Ovary (tissue), 9 donors: ENCODE measurements around the gene AKR1B1. TPM values are rescaled to one million over a fixed set of nuclear protein-coding genes. Genes with fewer than 3 reads are reported as not detected.

Experiments
- DNase-seq, 5 donors: peaks; one replicate each; pipeline ENCODE4 v3.0.0-alpha.2; 2019 to 2020
- H3K27ac ChIP-seq, 2 donors: fragments of 200-600 bp; one replicate each; pipeline versions ENCODE4 v1.5.1 to v1.8.0; 2019 to 2022
- H3K27me3 ChIP-seq: fragments of 200-600 bp; one replicate; pipeline ENCODE4 v1.8.0; 2022
- H3K36me3 ChIP-seq: fragments of 200-600 bp; sonication (generic); one replicate; pipeline ENCODE4 v1.5.1; 2019
- H3K4me1 ChIP-seq: one replicate; pipeline ENCODE4 v1.8.1; 2013; ENCODE audit warnings: mild to moderate bottlenecking, moderate library complexity; ENCODE audit not compliant: insufficient read depth
- H3K4me3 ChIP-seq: fragments of 200-600 bp; sonication (generic); one replicate; pipeline ENCODE4 v1.5.1; 2017
- H3K9me3 ChIP-seq, 2 donors: fragments of 200-600 bp in 1 of 2; sonication (generic) in 1 of 2; one replicate each; pipeline versions ENCODE4 v1.5.1 to v1.8.1; 2013 to 2019; ENCODE audit warnings: mild to moderate bottlenecking in 1 of 2, moderate library complexity in 1 of 2
- CTCF ChIP-seq, 3 donors: fragments of 450-650 bp in 2 of 3; fragments of 200-600 bp in 1 of 3; IDR thresholded peaks; one replicate each; pipeline versions ENCODE4 v1.5.1 to v1.8.0; 2016 to 2022; ENCODE audit warnings: antibody characterized with exemption in 3 of 3, mild to moderate bottlenecking in 1 of 3
- EP300 ChIP-seq: sonication (generic); formaldehyde crosslinking; IDR thresholded peaks from one replicate; pipeline ENCODE4 v1.6.1; 2017; ENCODE audit warnings: antibody characterized with exemption
- POLR2A ChIP-seq: fragments of 450-650 bp; IDR thresholded peaks from one replicate; pipeline ENCODE4 v1.6.1; 2017; ENCODE audit warnings: antibody characterized with exemption, mild to moderate bottlenecking, moderate library complexity
- WGBS, 3 donors: extraction: QIAGEN DNeasy Blood & Tissue Kit in 1 of 3; methylation state at CpG; one replicate each; pipeline versions ENCODE4 v1.1.5 to v1.1.7; 2013 to 2017; 5-methylcytosine and 5-hydroxymethylcytosine counted together
- intact Hi-C, 4 donors: fragments of 100-400 bp; cut with DNase I; formaldehyde crosslinking; loops; one replicate each; pipeline versions ENCODE4 v1.11.0 to v1.15.1; 2022 to 2023
- polyA plus RNA-seq, 2 donors: library from polyadenylated mRNA; stranded (reverse); fragments of 200-250 nt in 1 of 2; fragments of 350-450 nt in 1 of 2; fragmentation: Illumina TruSeq in 1 of 2; extraction: RNeasy Lipid Tissue Mini Kit (QIAGEN cat#74804) in 1 of 2; gene quantifications; one replicate each; pipeline ENCODE4 v1.2.3, GENCODE V29; 2013 to 2014
- total RNA-seq, 7 donors: library from RNA; depleted of rRNA in 2 of 7; stranded (reverse); fragments of >200 nt in 2 of 7; fragmentation: NEBNext Ultra II Directional in 3 of 7; extraction: Animal tissue kit (Norgen Biotek cat#: 25700) in 3 of 7; gene quantifications; one replicate each; pipeline versions ENCODE4 v1.1.0 to v1.2.4, GENCODE V29; 2016 to 2023
- donor health status: DM: no; HTN: no; CAD: no; lungs with moderate emphysema.
- donor health status: DM: no; HTN: no; CAD: no.
- donor health status: Bipolar disorder and iron deficiency.
- donor health status: DM: yes; HTN: yes; CAD: no.
- donor health status: DM: no; HTN: no; CAD: no.
- donor health status: DM: yes; HTN: yes; CAD: no.

AKR1B1 gene
- total and polyA plus RNA-seq, 9 donors: 39.3 to 133 (median 80.8) TPM

GRCh38 chr7:134502463-134503371, 43.8 kb upstream of the AKR1B1 start:
- 66 to 73% (median 67%) methylated on average over 3 of the region's 3 CpGs for WGBS, 3 donors
- TF ChIP-seq POLR2A (no peak), EP300 (no peak), CTCF (IDR thresholded peaks at IDR 0.05) (no peak)
- Histone ChIP-seq H3K36me3 (no peaks in the 10 kb centered on the region), H3K4me3 (no peak overlapping the region), H3K9me3 (no peaks in the 10 kb centered on the region), H3K27me3 (no peaks in the 10 kb centered on the region), H3K27ac (no peak overlapping the region), H3K4me1 (no peaks in the 10 kb centered on the region)
- intact Hi-C loops: loop anchor here in 1 of 4 donors (5.0 kb wide), 1 partner anchor 1895 kb away; no protein-coding TSS in a partner anchor
- peak in 1 of 5 donors; percentile 31 for DNase-seq

- no peaks in the 10 kb centered on the region for H3K27me3 ChIP-seq
- no peaks in the 10 kb centered on the region for H3K9me3 ChIP-seq
- no peak overlapping the region for H3K4me3 ChIP-seq
- DNase-seq: no peak
- 59 to 71% (median 64%) methylated on average over 5 of the region's 5 CpGs for WGBS, 3 donors
- H3K36me3 ChIP-seq: no peaks in the 10 kb centered on the region
- intact Hi-C loops: loop anchor here in 1 of 4 donors (5.0 kb wide), 1 partner anchor 1894 kb away; no protein-coding TSS in a partner anchor
- H3K4me1 ChIP-seq: no peaks in the 10 kb centered on the region
- no peak overlapping the region for H3K27ac ChIP-seq
- TF ChIP-seq EP300 (no peak), POLR2A (no peak), CTCF (IDR thresholded peaks at IDR 0.05) (no peak)
Measured at GRCh38 chr7:134500982-134501381, 42.1 kb upstream of the AKR1B1 start.

GRCh38 chr7:134500406-134500805, 41.5 kb upstream of the AKR1B1 start:
- Histone ChIP-seq H3K9me3 (no peaks in the 10 kb centered on the region), H3K4me1 (no peaks in the 10 kb centered on the region), H3K27ac (no peak overlapping the region), H3K27me3 (no peaks in the 10 kb centered on the region), H3K4me3 (no peak overlapping the region), H3K36me3 (no peaks in the 10 kb centered on the region)
- TF ChIP-seq POLR2A (no peak), EP300 (no peak)
- 69 to 86% (median 73%) methylated on average over 2 of the region's 2 CpGs for WGBS, 3 donors
- DNase-seq: no peak
- intact Hi-C loops: loop anchor here in 1 of 4 donors (5.0 kb wide), 1 partner anchor 1893 kb away; no protein-coding TSS in a partner anchor

- intact Hi-C loops: no loop called here
- no peaks in the 10 kb centered on the region for H3K27me3 ChIP-seq
- WGBS, 3 donors: 81 to 86% (median 84%) methylated on average over 1 of the region's 1 CpG
Measured at GRCh38 chr7:134495546-134495945, 36.6 kb upstream of the AKR1B1 start.

More at GRCh38 chr7:134495546-134495945, 36.6 kb upstream of the AKR1B1 start:
- DNase-seq: no peak
- Histone ChIP-seq H3K4me3 (no peak overlapping the region), H3K9me3 (no peaks in the 10 kb centered on the region), H3K36me3 (no peaks in the 10 kb centered on the region), H3K27ac (no peak overlapping the region), H3K4me1 (no peaks in the 10 kb centered on the region)
- TF ChIP-seq CTCF (IDR thresholded peaks at IDR 0.05) (no peak), POLR2A (no peak), EP300 (no peak)
